Measurements from ENCODE around the gene ICE2. TPM values are rescaled to one million over a fixed set of nuclear protein-coding genes. Genes with fewer than 3 reads are reported as not detected.

Gene ICE2
- total RNA-seq, 1 experiment from 2014 or later: 76.5 TPM

DNA sequence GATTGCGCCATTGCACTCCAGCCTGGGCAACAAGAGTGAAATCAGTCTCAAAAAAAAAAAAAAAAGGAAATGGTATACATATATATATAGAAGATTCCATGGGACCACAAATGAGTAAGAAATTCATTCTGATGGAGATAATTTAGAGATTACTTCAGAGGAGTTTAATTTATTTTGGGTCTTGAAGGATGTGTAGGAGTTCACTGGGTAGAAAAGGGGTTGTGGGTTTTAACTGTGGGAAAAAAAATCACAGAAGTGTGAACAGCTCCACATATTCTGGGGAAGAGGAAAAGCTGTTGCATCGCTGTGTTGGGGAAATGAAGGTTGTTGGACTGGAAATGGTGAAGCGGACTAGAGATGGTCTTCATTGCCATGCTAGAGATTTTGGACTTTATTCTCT, 4.1 kb upstream of the ICE2 start:
- H3K4me3 ChIP-seq (ENCODE audit: low read depth, low read length, poor library complexity, severe bottlenecking): no peak overlapping the region
- intact Hi-C loops (cut with micrococcal nuclease; ENCODE audit: unreplicated experiment): no loop called here
- H3K27ac ChIP-seq (ENCODE audit: low read depth, low read length, poor library complexity, severe bottlenecking): no peak overlapping the region
- POLR2A ChIA-PET (ENCODE audit: low non-redundant PET): no interaction called here
- peaks cover 9% of the 10 kb centered on the region for H3K4me1 ChIP-seq (ENCODE audit: insufficient read depth, low read length, poor library complexity, severe bottlenecking)
- DNase-seq (ENCODE audit: low spot score): no peak
- CTCF ChIA-PET: interaction anchor here (0.7 kb wide), 1 partner anchor 199 kb away, joined by 3 read pairs; no protein-coding TSS in a partner anchor
- no peaks in the 10 kb centered on the region for H3K36me3 ChIP-seq (ENCODE audit: insufficient read depth, low read length, poor library complexity, severe bottlenecking)
- no peaks in the 10 kb centered on the region for H3K9me3 ChIP-seq (ENCODE audit: low read depth, low read length, poor library complexity, severe bottlenecking)
- H3K27me3 ChIP-seq (replicated peaks; ENCODE audit: insufficient read depth, low read depth, low read length, poor library complexity): no peaks in the 10 kb centered on the region
- no TSS peak for BruUV-seq (replicated peaks)
- TF ChIP-seq EZH2 (IDR thresholded peaks at IDR 0.05; ENCODE audit: borderline replicate concordance, low read depth, low read length, poor library complexity, severe bottlenecking) (no peak), CTCF (conservative IDR thresholded peaks at IDR 0.05; ENCODE audit: low read depth, low read length) (no peak)

DNA sequence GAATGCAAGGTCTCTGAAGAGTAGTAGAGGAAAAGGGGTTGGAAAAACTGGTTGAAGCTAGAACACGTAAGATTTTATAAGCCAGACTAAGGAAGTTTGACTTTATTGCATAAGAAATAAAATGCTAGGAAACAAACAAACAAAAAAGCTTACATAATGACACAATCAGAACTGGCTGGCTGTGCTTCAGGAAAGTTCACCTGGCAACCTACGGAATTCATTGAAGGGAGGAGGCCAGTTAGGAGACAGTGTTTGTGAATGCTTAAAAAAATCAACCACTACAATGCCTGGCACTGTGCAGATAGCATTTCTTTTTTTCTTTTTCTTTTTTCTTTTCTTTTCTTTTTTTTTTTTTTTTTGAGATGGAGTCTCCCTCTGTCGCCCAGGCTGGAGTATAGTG, 1.9 kb upstream of the ICE2 start:
- Histone ChIP-seq H3K4me3 (ENCODE audit: low read depth, low read length, poor library complexity, severe bottlenecking) (no peak overlapping the region), H3K27ac (ENCODE audit: low read depth, low read length, poor library complexity, severe bottlenecking) (no peak overlapping the region), H3K27me3 (replicated peaks; ENCODE audit: insufficient read depth, low read depth, low read length, poor library complexity) (no peaks in the 10 kb centered on the region), H3K36me3 (ENCODE audit: insufficient read depth, low read length, poor library complexity, severe bottlenecking) (no peaks in the 10 kb centered on the region), H3K9me3 (ENCODE audit: low read depth, low read length, poor library complexity, severe bottlenecking) (no peaks in the 10 kb centered on the region), H3K4me1 (ENCODE audit: insufficient read depth, low read length, poor library complexity, severe bottlenecking) (peaks cover 21% of the 10 kb centered on the region)
- no TSS peak for BruUV-seq (replicated peaks)
- intact Hi-C loops (cut with micrococcal nuclease; ENCODE audit: unreplicated experiment): no loop called here
- DNase-seq (ENCODE audit: low spot score): no peak
- CTCF ChIA-PET: no interaction called here
- POLR2A ChIA-PET (ENCODE audit: low non-redundant PET): no interaction called here
- TF ChIP-seq EZH2 (IDR thresholded peaks at IDR 0.05; ENCODE audit: borderline replicate concordance, low read depth, low read length, poor library complexity, severe bottlenecking) (no peak), CTCF (conservative IDR thresholded peaks at IDR 0.05; ENCODE audit: low read depth, low read length) (no peak)

DNA sequence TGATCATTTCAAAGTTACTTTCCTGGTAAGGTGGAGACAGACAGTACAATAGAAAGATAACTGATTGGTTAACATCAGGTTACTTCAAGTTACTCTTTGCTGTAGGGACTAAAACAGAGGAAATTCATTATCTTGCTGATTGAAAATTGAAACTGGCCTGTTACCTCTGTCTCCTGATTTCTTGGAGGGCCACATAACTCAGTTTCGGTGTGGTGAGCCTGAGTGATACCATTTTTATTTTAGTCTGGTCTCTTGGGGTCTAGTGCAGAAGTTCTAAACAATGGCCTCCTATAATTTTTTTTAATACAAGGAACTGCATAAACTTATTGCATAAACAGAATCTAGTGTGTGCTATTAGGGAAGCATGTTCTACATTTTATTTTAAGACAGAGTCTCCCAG, 1.2 kb upstream of the ICE2 start:
- CTCF ChIA-PET: no interaction called here
- Histone ChIP-seq H3K27me3 (replicated peaks; ENCODE audit: insufficient read depth, low read depth, low read length, poor library complexity) (no peaks in the 10 kb centered on the region), H3K4me1 (ENCODE audit: insufficient read depth, low read length, poor library complexity, severe bottlenecking) (peaks cover 21% of the 10 kb centered on the region), H3K9me3 (ENCODE audit: low read depth, low read length, poor library complexity, severe bottlenecking) (no peaks in the 10 kb centered on the region), H3K27ac (ENCODE audit: low read depth, low read length, poor library complexity, severe bottlenecking) (no peak overlapping the region), H3K36me3 (ENCODE audit: insufficient read depth, low read length, poor library complexity, severe bottlenecking) (no peaks in the 10 kb centered on the region), H3K4me3 (ENCODE audit: low read depth, low read length, poor library complexity, severe bottlenecking) (peak overlapping the region; percentile 77)
- TF ChIP-seq EZH2 (IDR thresholded peaks at IDR 0.05; ENCODE audit: borderline replicate concordance, low read depth, low read length, poor library complexity, severe bottlenecking): no peak
- TF ChIP-seq CTCF (conservative IDR thresholded peaks at IDR 0.05; ENCODE audit: low read depth, low read length): no peak
- intact Hi-C loops (cut with micrococcal nuclease; ENCODE audit: unreplicated experiment): no loop called here
- DNase-seq (ENCODE audit: low spot score): no peak
- POLR2A ChIA-PET (ENCODE audit: low non-redundant PET): no interaction called here
- no TSS peak for BruUV-seq (replicated peaks)
